ENCODE results near the gene SIMC1.

- TF ChIP-seq CTCF (conservative IDR thresholded peaks at IDR 0.05; ENCODE audit: low read depth, low read length) (no peak), EZH2 (IDR thresholded peaks at IDR 0.05; ENCODE audit: low read length, unreplicated experiment) (no peak), EZH2phosphoT487 (IDR thresholded peaks at IDR 0.05; ENCODE audit: borderline replicate concordance, low read length) (no peak)
Observed at GRCh38 chr5:176361437-176362232, 123.4 kb downstream of the SIMC1 start, which contains the start of gene KIAA1191.

Measured in PC-3 (cell line).